NB4 (cell line): ENCODE data around the gene PPARA.

ENCODE experiments used
- POLR2A ChIP-seq: IDR thresholded peaks from 2 replicates; pipeline ENCODE4 v1.6.1; 2011; ENCODE audit warnings: mild to moderate bottlenecking; ENCODE audit not compliant: insufficient read length; ENCODE audit errors: extremely low read depth
- TF ChIP-seq, protein P1 (sequence below): IDR thresholded peaks from one replicate; pipeline ENCODE4 v1.5.1; 2012; ENCODE audit warnings: low read depth, low read length

GRCh38 chr22:46280063-46280817, 129.9 kb downstream of the PPARA start:
- TF ChIP-seq, protein P1, sequence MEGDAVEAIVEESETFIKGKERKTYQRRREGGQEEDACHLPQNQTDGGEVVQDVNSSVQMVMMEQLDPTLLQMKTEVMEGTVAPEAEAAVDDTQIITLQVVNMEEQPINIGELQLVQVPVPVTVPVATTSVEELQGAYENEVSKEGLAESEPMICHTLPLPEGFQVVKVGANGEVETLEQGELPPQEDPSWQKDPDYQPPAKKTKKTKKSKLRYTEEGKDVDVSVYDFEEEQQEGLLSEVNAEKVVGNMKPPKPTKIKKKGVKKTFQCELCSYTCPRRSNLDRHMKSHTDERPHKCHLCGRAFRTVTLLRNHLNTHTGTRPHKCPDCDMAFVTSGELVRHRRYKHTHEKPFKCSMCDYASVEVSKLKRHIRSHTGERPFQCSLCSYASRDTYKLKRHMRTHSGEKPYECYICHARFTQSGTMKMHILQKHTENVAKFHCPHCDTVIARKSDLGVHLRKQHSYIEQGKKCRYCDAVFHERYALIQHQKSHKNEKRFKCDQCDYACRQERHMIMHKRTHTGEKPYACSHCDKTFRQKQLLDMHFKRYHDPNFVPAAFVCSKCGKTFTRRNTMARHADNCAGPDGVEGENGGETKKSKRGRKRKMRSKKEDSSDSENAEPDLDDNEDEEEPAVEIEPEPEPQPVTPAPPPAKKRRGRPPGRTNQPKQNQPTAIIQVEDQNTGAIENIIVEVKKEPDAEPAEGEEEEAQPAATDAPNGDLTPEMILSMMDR = no peak
- no peak for TF ChIP-seq POLR2A
